ENCODE measurements around the gene LRP5.
A peak's percentile ranks its signal among the peaks of the same experiment; 100 is the strongest.

LRP5 gene

GRCh38 chr11:68375766-68376165 lies 63.4 kb downstream of the LRP5 start:
- CTCF ChIA-PET, result interaction anchor here (0.7 to 3.1 kb wide), 3 partner anchors 9 to 131 kb away, joined by 3 to 9 read pairs (median 4); partner anchors contain the start of gene C11orf24
- no peaks in the 10 kb centered on the region for H3K9me3 ChIP-seq (ENCODE audit: control extremely low read depth in 1 of 5, control insufficient read depth in 4 of 5, insufficient read depth in 2 of 5, low read depth in 1 of 5, low read length in 4 of 5)
- H3K27me3 ChIP-seq (replicated peaks in 2 of 5; ENCODE audit: control insufficient read depth in 4 of 5, insufficient read depth in 5 of 5, low read length in 4 of 5), result no peaks in the 10 kb centered on the region
- WGBS (ENCODE audit: insufficient coverage), result 93% methylated on average over 9 of the region's 14 CpGs
- no peak overlapping the region for H3K4me3 ChIP-seq (ENCODE audit: control insufficient read depth in 1 of 7, extremely low read depth in 1 of 7, insufficient read depth in 4 of 7, low read depth in 2 of 7, low read length in 6 of 7)
- DNase-seq, result no peak
- peaks cover 1 to 70% (median 39%) of the 10 kb centered on the region in 4 experiments for H3K4me1 ChIP-seq (ENCODE audit: control extremely low read depth in 1 of 4, control insufficient read depth in 4 of 4, insufficient read depth in 4 of 4, low read length in 3 of 4)
- H3K27ac ChIP-seq (ENCODE audit: insufficient read depth in 1 of 2, low read depth in 1 of 2, low read length in 2 of 2, poor library complexity in 1 of 2, severe bottlenecking in 2 of 2), result no peak overlapping the region
- POLR2A ChIA-PET, result no interaction called here
- peaks cover 0 to 12% (median 6%) of the 10 kb centered on the region in 4 experiments for H3K36me3 ChIP-seq (ENCODE audit: control insufficient read depth in 4 of 4, insufficient read depth in 4 of 4, low read length in 3 of 4)

GRCh38 chr11:68377389-68377795 lies 65.0 kb downstream of the LRP5 start:
- H3K4me1 ChIP-seq (ENCODE audit: control extremely low read depth in 1 of 4, control insufficient read depth in 4 of 4, insufficient read depth in 4 of 4, low read length in 3 of 4), result peaks cover 4 to 71% (median 49%) of the 10 kb centered on the region in 4 experiments
- ChIA-PET POLR2A (no interaction called here), CTCF (interaction anchor here (1.0 kb wide), 1 partner anchor 40 kb away, joined by 3 read pairs; no protein-coding TSS in a partner anchor)
- no peaks in the 10 kb centered on the region for H3K9me3 ChIP-seq (ENCODE audit: control extremely low read depth in 1 of 5, control insufficient read depth in 4 of 5, insufficient read depth in 2 of 5, low read depth in 1 of 5, low read length in 4 of 5)
- H3K4me3 ChIP-seq (ENCODE audit: control insufficient read depth in 1 of 7, extremely low read depth in 1 of 7, insufficient read depth in 4 of 7, low read depth in 2 of 7, low read length in 6 of 7), result no peak overlapping the region
- H3K27me3 ChIP-seq (replicated peaks in 2 of 5; ENCODE audit: control insufficient read depth in 4 of 5, insufficient read depth in 5 of 5, low read length in 4 of 5), result no peaks in the 10 kb centered on the region
- WGBS (ENCODE audit: insufficient coverage), result 92% methylated on average over 12 of the region's 12 CpGs
- no peak for DNase-seq
- H3K27ac ChIP-seq (ENCODE audit: insufficient read depth in 1 of 2, low read depth in 1 of 2, low read length in 2 of 2, poor library complexity in 1 of 2, severe bottlenecking in 2 of 2), result no peak overlapping the region
- peaks cover 0 to 6% (median 3%) of the 10 kb centered on the region in 4 experiments for H3K36me3 ChIP-seq (ENCODE audit: control insufficient read depth in 4 of 4, insufficient read depth in 4 of 4, low read length in 3 of 4)

- ChIA-PET POLR2A (no interaction called here), CTCF (interaction anchor here (1.4 kb wide), 1 partner anchor 50 kb away, joined by 3 read pairs; no protein-coding TSS in a partner anchor)
- peaks cover 0 to 5% (median 2%) of the 10 kb centered on the region in 4 experiments for H3K36me3 ChIP-seq (ENCODE audit: control insufficient read depth in 4 of 4, insufficient read depth in 4 of 4, low read length in 3 of 4)
- peak overlapping the region in 1 of 7 experiments; percentile 3 for H3K4me3 ChIP-seq (ENCODE audit: control insufficient read depth in 1 of 7, extremely low read depth in 1 of 7, insufficient read depth in 4 of 7, low read depth in 2 of 7, low read length in 6 of 7)
- H3K4me1 ChIP-seq (ENCODE audit: control extremely low read depth in 1 of 4, control insufficient read depth in 4 of 4, insufficient read depth in 4 of 4, low read length in 3 of 4), result peaks cover 4 to 57% (median 42%) of the 10 kb centered on the region in 4 experiments
- no peaks in the 10 kb centered on the region for H3K27me3 ChIP-seq (replicated peaks in 2 of 5; ENCODE audit: control insufficient read depth in 4 of 5, insufficient read depth in 5 of 5, low read length in 4 of 5)
- DNase-seq, result no peak
- 25% methylated on average over 6 of the region's 11 CpGs for WGBS (ENCODE audit: insufficient coverage)
- H3K9me3 ChIP-seq (ENCODE audit: control extremely low read depth in 1 of 5, control insufficient read depth in 4 of 5, insufficient read depth in 2 of 5, low read depth in 1 of 5, low read length in 4 of 5), result no peaks in the 10 kb centered on the region
- H3K27ac ChIP-seq (ENCODE audit: insufficient read depth in 1 of 2, low read depth in 1 of 2, low read length in 2 of 2, poor library complexity in 1 of 2, severe bottlenecking in 2 of 2), result no peak overlapping the region
These were observed 66.8 kb downstream of the LRP5 start for GRCh38 chr11:68379206-68379605.

- H3K36me3 ChIP-seq (ENCODE audit: control insufficient read depth in 4 of 4, insufficient read depth in 4 of 4, low read length in 3 of 4), result peaks cover 0 to 5% (median 2%) of the 10 kb centered on the region in 4 experiments
- peak in 1 of 3 donors; percentile 22 for DNase-seq
- ChIA-PET POLR2A (interaction anchor here (0.7 kb wide), 1 partner anchor 57 kb away, joined by 3 read pairs; no protein-coding TSS in a partner anchor), CTCF (interaction anchor here (0.6 to 3.5 kb wide), 6 partner anchors 15 to 120 kb away, joined by 3 to 16 read pairs (median 3); no protein-coding TSS in a partner anchor)
- peak overlapping the region in 1 of 2 experiments; percentile 62 for H3K27ac ChIP-seq (ENCODE audit: insufficient read depth in 1 of 2, low read depth in 1 of 2, low read length in 2 of 2, poor library complexity in 1 of 2, severe bottlenecking in 2 of 2)
- no peaks in the 10 kb centered on the region for H3K27me3 ChIP-seq (replicated peaks in 2 of 5; ENCODE audit: control insufficient read depth in 4 of 5, insufficient read depth in 5 of 5, low read length in 4 of 5)
- peaks cover 4 to 47% (median 33%) of the 10 kb centered on the region in 4 experiments for H3K4me1 ChIP-seq (ENCODE audit: control extremely low read depth in 1 of 4, control insufficient read depth in 4 of 4, insufficient read depth in 4 of 4, low read length in 3 of 4)
- H3K9me3 ChIP-seq (ENCODE audit: control extremely low read depth in 1 of 5, control insufficient read depth in 4 of 5, insufficient read depth in 2 of 5, low read depth in 1 of 5, low read length in 4 of 5), result no peaks in the 10 kb centered on the region
- H3K4me3 ChIP-seq (ENCODE audit: control insufficient read depth in 1 of 7, extremely low read depth in 1 of 7, insufficient read depth in 4 of 7, low read depth in 2 of 7, low read length in 6 of 7), result peak overlapping the region in 4 of 7 experiments; percentile 9 to 55 (median 42)
- WGBS (ENCODE audit: insufficient coverage), result 69% methylated on average over 17 of the region's 26 CpGs
These were observed 68.6 kb downstream of the LRP5 start for GRCh38 chr11:68380786-68381622.

- Histone ChIP-seq H3K4me3 (ENCODE audit: control insufficient read depth in 1 of 7, extremely low read depth in 1 of 7, insufficient read depth in 4 of 7, low read depth in 2 of 7, low read length in 6 of 7) (peak overlapping the region in 2 of 7 experiments; percentile 23 to 26), H3K4me1 (ENCODE audit: control extremely low read depth in 1 of 4, control insufficient read depth in 4 of 4, insufficient read depth in 4 of 4, low read length in 3 of 4) (peaks cover 4 to 44% (median 33%) of the 10 kb centered on the region in 4 experiments), H3K36me3 (ENCODE audit: control insufficient read depth in 4 of 4, insufficient read depth in 4 of 4, low read length in 3 of 4) (peaks cover 0 to 12% (median 5%) of the 10 kb centered on the region in 4 experiments), H3K27ac (ENCODE audit: insufficient read depth in 1 of 2, low read depth in 1 of 2, low read length in 2 of 2, poor library complexity in 1 of 2, severe bottlenecking in 2 of 2) (peak overlapping the region in 1 of 2 experiments; percentile 12), H3K9me3 (ENCODE audit: control extremely low read depth in 1 of 5, control insufficient read depth in 4 of 5, insufficient read depth in 2 of 5, low read depth in 1 of 5, low read length in 4 of 5) (no peaks in the 10 kb centered on the region), H3K27me3 (replicated peaks in 2 of 5; ENCODE audit: control insufficient read depth in 4 of 5, insufficient read depth in 5 of 5, low read length in 4 of 5) (no peaks in the 10 kb centered on the region)
- ChIA-PET POLR2A (no interaction called here), CTCF (interaction anchor here (1.2 to 3.5 kb wide), 4 partner anchors 8 to 125 kb away, joined by 6 to 16 read pairs (median 6); no protein-coding TSS in a partner anchor)
- WGBS (ENCODE audit: insufficient coverage), result 44% methylated on average over 4 of the region's 4 CpGs
- no peak for DNase-seq
These were observed 69.3 kb downstream of the LRP5 start for GRCh38 chr11:68381716-68382115.

GRCh38 chr11:68382358-68382998 lies 70.1 kb downstream of the LRP5 start:
- H3K27me3 ChIP-seq (replicated peaks in 2 of 5; ENCODE audit: control insufficient read depth in 4 of 5, insufficient read depth in 5 of 5, low read length in 4 of 5), result no peaks in the 10 kb centered on the region
- DNase-seq, result no peak
- H3K27ac ChIP-seq (ENCODE audit: insufficient read depth in 1 of 2, low read depth in 1 of 2, low read length in 2 of 2, poor library complexity in 1 of 2, severe bottlenecking in 2 of 2), result no peak overlapping the region
- peaks cover 0 to 16% (median 8%) of the 10 kb centered on the region in 4 experiments for H3K36me3 ChIP-seq (ENCODE audit: control insufficient read depth in 4 of 4, insufficient read depth in 4 of 4, low read length in 3 of 4)
- 95% methylated on average over 13 of the region's 16 CpGs for WGBS (ENCODE audit: insufficient coverage)
- no peak overlapping the region for H3K4me3 ChIP-seq (ENCODE audit: control insufficient read depth in 1 of 7, extremely low read depth in 1 of 7, insufficient read depth in 4 of 7, low read depth in 2 of 7, low read length in 6 of 7)
- ChIA-PET CTCF (interaction anchor here (0.6 to 3.5 kb wide), 9 partner anchors 9 to 230 kb away, joined by 3 to 16 read pairs (median 4); no protein-coding TSS in a partner anchor), POLR2A (interaction anchor here (0.7 kb wide), 1 partner anchor 53 kb away, joined by 3 read pairs; no protein-coding TSS in a partner anchor)
- H3K9me3 ChIP-seq (ENCODE audit: control extremely low read depth in 1 of 5, control insufficient read depth in 4 of 5, insufficient read depth in 2 of 5, low read depth in 1 of 5, low read length in 4 of 5), result no peaks in the 10 kb centered on the region
- peaks cover 4 to 41% (median 33%) of the 10 kb centered on the region in 4 experiments for H3K4me1 ChIP-seq (ENCODE audit: control extremely low read depth in 1 of 4, control insufficient read depth in 4 of 4, insufficient read depth in 4 of 4, low read length in 3 of 4)
